DMS153 treated with DMSO at 0.1 percent for 48 hours (cell line): ENCODE measurements around the gene SNX9.
"Not testable (repeated sequence)": the region's sequence is repeated elsewhere in the genome, so short reads cannot be mapped to it uniquely, and the experiment has no call there.

ENCODE experiments used
- DNase-seq: peaks from one replicate; lab custom pipeline; 2025; ENCODE audit not compliant: unreplicated experiment; lab: John Stamatoyannopoulos, UW

Gene SNX9

DNA sequence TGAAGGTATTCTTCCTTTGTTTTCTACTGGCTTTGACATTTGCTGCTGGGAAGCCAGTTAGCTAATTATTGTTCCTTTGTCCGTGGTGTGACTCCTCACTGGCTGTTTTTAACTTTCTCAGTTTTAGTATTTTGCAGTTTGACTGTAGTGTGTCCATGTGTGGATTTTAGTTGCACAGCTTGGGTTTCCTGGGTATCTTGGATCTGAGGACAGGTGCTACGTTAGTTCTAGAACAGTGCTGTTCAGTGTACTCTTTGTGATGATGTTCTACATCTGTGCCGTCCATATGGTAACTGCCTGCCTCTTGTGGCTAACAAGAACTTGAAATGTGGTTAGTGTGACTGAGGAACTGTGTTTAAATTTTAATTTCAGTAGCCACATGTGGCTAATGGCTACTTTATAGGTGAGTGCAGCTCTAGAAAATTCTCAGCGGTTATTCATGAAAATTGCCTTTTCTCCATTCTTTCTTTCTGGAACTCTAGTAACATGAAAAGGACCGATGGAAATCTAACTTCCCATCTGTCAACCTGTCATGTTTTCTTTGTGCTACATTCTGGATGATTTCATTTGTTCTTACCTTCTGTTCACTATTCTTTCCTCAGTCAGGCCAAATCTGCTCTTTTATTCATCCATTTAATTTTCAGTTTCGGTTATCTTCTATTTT is 7.4 kb downstream of the SNX9 start:
- no peak for DNase-seq

DNA sequence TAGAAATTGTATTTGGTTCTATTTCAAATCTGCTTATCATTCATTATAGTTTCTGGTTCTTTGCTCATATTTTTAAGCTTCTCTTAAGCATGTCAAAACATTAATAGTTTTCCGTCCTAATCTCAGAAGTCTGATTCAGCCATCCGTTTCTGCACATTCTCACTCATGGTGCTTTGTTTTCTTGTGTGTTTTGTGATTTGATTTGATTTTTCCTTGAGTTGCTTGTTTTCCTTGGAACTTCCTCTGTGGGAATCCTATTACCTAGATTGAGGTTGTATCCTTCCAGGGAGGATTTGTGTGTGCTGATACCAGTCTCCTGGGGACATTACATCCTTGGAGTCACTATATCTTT is 7.9 kb downstream of the SNX9 start:
- no peak for DNase-seq

DNA sequence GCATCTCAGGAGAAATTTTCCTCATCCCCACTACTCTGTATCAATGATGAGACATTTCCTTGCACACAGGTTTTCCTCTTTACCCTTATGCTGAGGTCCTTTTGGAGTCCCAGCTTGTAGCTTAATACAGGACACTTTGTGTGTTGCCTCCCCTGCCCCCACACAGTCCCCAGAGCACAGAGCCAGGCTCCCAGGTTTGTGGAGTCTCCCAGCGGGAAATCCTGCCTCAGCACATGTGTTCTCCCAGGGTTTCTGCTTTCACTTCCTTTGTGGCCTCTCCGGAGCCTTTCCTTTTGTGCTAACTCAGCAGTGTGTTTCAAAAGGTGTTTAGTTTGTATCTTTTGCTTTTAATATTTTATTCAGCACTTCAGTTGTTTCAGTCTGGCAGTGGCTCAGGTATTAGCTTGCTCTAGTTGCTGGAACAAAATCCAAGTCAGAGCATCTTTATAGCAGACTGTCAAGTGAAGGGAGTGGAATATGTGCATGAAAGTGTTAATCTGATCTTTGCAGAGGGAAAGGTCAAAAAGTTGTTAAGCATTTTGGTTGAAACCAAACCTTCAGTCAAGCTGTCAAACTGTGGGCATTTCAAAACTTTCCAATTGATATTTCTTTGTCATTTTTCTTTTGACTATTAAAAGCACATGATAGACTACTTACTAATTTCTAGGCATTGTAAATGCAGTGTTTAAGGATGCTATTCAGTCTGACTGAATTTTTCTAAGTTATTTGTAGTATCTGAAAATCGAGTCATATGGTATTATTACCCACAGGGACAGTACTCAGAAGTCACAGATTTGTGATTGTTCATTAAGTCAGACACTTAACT is 8.6 kb downstream of the SNX9 start:
- peak; percentile 14 for DNase-seq

DNA sequence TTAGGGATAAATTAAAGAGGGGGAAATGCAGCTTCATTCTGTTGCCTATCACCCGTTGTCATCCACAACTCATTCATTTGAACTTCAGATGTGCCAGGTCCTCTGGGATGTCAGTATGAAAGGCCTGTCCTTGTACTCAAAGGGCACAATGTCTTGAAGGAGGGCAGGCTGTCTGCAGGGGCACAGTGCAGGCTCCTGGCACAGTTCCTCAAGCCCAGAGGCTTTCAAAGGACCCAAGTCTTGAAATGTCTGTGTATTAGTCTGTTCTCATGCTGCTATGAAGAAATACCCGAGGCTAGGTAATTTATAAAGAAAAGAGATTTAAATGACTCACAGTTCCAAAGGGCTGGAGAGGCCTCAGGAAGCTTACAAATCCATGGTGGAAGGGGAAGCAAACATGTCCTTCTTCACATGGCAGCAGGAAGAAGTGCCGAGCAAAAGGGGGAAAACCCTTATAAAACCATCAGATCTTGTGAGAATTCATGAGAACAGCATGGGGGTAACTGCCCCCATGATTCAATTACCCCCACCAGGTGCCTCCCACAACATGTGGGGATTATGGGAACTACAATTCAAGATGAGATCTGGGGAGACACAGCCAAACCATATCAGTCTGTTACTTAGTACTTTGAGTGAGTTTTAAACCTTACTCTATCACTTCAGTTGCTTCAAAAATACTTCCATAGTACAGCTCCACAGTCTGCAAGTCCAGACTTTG is 9.4 kb downstream of the SNX9 start:
- DNase-seq: no peak

DNA sequence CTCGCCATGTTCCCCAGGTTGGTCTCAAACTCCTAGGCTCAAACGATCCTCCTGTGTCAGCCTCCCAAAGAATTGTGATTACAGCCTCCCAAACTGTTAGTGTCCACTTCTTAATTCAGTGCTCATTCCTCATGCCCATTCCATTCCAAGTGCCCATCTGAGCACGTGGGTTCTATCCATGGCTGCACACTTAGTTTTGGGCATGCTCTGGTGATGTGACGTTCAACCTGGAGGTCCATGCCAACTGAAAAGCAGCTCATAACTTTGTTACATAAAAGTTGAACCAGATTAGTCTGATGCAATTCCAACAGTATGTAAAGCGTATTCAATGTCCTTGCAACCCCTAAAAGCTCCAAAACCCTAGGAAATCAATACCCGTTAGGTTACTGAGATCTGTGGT is 11.5 kb downstream of the SNX9 start:
- no peak for DNase-seq

DNA sequence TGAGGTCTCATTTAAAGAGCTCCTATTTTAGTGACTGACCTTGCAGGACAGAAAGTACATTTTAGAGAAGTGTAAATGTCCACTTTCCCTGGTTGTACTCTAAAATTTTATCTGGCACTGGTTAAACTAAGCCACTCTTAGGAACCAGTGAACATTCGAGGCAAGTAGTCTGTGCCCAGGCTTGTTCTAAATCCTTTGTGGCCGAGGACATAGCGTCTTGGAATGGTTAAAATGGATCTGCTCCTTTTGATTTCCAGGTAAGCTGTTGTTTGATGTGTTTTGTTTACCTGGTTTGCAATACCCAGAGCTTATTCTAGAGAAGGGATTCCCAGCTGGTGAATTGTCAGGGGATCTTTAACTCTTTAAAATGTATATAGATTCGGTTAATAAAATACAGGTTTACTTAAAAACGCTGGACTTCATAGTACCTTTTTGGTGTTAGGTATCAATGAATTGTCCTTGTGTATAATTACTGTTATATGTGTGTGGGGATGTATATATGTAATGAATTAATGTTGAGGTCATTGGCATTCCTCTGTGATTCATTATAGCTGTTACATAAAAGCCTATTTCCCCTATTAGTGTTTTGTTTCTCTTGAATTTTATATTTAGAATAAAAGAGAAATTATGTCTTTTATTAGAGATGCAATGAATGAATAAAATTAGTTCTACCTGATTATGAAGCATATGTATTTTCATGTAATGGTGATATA is 15.8 kb downstream of the SNX9 start:
- DNase-seq: no peak

DNA sequence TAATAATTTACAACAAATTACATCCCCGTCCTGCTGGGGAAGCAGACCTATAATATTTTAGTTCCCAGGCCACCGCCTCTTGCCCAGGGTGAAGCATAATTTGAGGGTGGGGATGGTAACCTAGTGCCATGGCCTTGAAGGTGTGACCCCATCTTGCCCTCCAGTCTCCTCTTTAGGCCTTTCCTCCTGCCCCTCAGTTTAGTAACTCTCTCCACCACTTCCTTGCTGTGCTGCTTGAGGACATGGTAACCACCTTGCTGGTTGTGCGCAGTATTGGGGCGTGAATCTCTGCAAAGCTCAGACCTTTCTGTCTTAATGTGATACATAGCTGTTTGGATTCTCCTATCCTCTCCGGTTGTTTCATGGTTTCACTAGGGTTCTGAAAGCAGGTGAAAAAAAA is 16.6 kb downstream of the SNX9 start:
- DNase-seq: no peak

DNA sequence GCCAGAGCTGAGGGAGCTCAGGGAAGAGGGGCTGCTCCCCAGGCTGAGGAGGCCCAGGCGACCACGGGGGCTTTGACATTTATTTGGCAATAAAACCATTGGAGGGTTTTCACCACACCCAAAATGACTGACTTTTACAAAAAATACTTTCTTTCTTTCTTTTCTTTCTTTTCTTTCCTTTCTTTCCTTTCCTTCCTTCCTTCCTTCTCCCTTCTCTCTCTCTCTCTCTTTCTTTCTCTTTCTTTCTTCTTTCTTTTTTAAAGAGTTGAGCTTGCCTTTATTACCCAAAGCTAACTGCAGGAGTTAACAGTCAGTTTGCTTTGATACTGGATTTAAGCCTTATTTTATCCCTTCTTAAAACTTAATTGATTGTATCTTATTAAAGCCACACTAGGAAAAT is 17.2 kb downstream of the SNX9 start:
- no peak for DNase-seq

DNA sequence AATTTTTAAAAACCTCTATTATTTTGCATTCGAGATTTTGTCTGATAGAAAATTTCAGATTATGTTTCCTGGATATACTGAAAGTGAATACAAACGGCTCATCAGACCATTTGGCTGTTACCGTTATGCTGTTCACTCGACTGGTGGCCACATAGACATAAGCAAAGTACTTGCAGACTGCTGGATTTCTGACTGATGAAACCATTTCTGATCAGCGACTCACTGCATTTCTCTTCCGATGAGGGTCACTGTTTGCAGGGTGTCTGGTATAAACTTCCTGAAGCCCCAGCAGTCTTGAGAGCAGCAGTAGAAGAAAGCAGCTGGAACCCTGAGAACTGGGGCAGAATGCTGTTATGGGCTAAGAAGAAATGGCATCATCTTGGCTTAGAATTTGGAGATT is 17.7 kb downstream of the SNX9 start:
- no peak for DNase-seq

DNA sequence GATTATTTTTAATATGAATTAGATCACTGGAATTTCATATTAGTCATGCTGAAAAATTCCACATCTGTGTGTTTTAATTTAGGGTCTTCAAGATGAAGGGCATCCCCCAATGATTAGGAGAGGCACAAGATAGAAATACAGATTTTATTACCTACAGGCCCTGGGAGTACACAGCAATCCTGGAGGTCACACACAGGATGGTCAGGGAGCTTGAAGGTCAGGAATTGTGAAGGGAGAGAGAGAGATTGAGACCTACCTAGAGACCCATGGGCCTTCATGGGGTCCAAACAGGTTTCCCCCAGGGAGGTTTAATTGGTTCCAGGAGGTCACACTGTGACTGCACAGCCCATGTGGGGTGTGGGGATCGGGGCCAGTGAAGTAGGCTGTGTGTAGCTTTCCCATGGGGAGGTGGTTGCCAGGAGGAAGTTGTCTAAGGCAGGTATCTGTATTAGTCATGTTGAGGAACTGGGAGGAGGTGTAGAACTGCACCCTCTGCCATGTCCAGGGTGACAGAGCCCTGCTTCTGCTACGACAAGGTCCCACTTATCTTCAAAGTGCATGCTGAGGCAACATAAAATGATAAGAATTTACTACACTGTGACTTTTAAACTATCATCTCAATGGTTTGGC is 18.3 kb downstream of the SNX9 start:
- no peak for DNase-seq

DNA sequence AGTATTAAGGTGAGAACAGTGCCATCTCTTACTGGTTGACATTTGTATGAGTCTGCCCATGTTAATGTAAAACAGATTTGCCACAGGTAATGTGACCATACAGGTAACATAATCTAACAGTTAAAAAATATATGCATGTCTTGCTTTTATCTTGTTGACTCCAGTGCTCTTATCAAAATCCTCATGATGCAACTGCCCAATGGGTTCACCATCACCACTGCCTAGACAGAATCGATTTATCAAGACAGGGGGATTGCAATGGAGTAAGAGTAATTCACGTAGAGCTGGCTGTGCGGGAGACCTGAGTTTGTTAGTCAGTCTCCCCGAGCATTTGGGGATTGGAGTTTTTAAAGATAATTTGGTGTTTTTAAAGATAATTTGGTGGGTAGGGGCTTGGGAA is 19.2 kb downstream of the SNX9 start:
- no peak for DNase-seq

DNA sequence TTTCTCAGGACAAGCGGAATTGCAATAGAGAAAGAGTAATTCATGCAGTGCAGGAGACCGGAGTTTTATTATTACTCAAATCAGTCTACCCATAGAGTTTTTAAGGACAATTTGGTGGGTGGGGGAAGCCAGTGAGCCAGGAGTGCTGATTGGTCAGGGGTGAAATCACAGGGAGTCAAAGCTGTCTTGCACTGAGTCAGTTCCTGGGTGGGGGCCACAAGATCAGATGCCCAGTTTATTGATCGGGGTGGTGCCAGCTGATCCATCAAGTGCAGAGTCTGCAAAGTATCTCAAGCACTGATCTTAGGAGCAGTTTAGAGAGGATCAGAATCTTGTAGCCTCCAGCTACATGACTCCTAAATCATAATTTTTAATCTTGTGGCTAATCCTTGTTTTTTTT is 21.1 kb downstream of the SNX9 start:
- not testable (repeated sequence) for DNase-seq

DNA sequence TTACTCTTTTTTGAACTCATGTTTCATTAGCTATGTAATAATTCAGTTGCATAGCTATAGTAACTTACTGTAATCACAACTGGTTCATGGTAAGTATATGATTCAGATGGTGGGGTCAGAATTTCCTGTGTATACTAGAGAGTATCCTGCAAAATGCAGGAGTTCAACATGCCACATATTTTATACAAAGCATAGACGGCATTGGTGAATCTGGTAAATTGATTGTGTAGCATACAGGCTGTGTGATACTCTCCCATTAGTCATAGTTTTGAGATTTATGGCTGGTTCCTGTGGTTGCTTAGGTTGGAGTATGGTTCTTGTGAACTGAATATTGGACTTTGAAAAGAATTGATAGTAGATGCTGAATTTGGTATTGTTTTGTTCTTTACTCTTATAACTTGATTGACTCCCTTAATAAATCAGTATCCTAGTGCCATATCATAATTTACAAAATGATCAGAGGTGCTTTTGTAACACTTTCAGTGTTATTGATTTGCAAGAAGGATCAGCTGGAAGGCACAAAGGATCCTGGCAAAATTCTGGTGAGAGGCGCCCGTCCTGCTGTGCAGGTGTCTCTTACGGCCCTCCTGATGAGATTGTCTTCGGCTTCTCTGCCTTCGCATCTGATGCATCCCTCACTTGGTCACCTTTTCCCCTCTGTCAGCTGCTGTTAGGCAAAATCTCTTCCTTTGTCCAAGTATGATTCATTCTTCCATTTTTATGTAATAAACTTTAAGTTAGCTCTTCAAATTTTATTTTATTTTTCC is 22.6 kb downstream of the SNX9 start:
- DNase-seq: no peak

DNA sequence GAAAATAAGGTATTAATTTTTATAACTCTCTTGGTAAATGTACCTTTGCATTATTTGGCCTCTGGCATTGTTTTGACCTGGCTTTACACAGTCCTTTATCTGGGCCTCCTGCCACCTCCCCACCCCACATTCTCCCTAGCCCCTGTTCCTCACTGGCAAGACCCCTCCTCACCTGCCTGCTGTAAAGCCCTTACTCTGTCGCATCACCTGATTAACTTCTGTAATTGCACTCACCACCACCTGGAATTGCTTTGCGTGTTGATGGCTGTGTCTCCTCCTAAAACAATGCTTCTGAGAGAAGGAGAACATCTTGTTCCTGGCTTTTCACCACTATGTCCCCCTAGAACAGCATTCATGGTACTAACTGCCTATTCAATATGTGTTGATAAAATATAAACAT is 24.8 kb downstream of the SNX9 start:
- no peak for DNase-seq

DNA sequence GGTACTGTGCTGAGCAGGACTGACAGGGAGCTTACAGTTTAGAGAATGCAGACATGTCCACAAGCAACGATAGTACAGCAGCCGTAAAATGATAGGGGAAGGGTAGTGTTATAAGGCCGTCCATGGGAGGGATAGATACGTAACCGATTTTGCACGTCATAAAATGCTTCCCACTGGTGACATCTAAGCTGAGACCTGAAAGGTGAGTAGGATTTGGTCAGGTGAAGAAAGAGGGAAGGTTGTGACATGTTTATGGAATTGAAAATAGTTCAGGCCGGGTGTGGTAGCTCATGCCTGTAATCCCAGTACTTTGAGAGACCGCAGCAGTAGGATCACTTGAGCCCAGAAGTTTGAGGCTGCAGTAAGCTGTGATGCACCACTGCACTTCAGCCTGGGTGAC is 25.6 kb downstream of the SNX9 start:
- no peak for DNase-seq

DNA sequence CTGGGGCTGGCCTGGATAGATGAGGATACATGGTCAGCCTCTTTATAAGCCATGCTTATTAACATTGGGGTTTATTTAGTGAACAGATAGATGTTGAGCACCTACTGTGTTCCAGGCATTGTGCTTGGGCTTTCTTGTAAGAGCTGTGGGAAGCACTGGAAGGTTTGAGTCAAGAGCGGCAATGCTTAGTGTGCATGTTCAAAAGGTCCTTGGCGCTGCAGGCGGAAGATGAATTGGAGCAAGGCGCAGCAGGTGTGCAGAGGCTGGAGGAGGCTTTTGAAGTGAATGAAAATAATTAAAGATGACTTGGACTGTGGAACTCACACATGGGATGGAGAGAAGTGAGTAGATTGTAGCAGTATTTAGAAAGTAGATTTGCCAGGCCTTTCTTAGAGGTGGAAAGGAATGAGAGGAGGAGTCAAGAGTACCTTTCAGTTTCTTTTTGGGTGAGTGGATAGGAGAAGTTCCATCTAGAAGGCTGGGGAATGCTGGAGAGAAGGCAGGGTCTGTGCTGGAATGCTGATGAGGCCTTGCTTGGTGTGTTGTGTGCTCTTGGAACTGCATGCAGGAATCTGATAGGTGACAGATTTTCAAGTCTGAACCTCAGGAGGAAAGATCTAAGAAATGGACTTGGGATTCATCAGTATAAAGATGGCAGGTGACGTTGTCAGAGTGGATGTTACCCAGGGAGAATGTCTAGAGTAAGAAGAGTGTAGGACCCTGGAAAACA is 26.4 kb downstream of the SNX9 start:
- DNase-seq: no peak

DNA sequence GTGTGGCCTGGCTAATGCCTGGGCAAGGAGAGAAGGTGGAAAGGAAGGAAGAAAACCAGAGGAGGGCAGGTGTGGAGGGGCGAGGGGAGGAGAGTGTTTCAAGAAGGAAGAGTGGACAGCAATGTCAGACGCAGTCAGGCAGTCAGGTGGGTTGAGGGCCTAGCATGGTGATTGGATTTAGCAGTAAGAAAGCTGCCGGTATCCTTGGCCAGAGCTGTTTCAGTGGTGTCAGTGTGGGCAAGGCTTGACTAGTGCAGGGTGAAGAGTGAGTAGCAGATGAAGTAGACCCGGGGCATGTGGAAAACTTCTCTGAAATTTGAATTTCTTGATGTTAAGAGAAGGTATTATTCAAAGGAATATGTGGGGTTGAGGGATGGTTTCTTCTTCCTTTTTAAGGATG is 27.0 kb downstream of the SNX9 start:
- DNase-seq: no peak

DNA sequence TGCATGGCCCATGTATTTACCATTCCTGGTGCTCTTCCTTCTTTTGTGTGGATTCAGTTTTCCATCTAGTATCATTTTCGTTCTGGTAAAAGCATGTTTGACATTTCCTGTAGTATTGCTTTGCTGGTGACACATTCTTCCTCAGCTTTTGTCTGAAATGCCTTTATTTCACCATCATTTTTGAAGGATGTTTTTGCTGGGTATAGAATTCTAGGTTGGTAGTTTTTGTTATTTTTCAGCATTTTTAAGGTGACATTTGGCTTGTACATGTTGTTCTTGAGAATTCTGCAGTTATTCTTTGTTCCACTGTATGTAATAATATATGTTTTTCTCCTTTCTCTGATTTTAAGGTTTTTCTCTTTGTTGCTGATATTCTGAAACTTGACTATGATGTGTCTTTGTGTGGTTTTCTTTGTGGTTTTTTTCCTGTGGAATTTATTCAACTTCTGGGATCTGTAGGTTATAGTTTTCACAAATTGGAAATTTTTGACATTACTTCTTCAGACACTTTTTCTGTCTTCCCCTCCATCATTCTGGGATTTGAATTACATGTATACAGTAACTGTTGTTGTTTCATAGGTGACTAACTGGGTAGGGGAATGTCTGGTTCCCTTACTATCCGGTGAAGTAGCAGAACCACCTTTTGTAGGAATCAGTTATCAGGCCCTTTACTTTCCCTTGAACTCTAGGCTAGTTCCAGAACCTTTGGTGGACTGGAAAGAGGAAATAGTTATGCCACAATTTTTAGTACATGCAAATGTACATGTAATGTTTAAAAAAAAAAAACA is 30.2 kb downstream of the SNX9 start:
- no peak for DNase-seq

DNA sequence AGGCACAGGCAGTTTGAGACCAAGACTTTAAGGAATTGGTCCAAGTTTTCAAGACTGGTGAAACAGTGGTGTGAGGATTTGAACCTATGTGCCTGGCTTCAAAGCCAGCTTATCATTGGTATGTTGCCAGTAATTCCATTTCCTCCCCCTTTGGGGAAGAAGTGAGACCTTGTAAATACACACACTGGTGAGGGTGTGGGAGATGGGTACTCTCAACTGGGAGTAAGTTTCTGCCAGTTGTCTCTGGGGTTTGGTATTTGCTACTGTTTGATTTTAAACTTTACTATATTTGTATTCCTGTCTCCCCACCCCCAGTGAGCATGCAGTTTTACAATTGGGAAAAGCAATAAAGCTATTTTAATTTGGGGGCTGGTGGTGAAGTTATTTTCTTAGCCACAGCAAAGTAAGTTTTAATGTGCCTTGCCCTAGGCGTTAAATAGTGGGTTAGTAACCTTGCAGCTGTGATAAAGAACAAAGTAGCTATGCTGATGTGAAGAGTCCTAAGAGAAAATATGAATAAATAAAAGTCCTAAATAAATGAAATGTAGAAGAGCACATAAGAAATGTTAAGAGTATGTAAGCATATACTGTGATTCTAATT is 31.0 kb downstream of the SNX9 start:
- DNase-seq: no peak
